ENCODE data around the gene PTPRM. TPM values are rescaled to one million over a fixed set of nuclear protein-coding genes. Genes with fewer than 3 reads are reported as not detected.

PTPRM gene
- total RNA-seq, 2 experiments from 2014 or later, result 2.1 to 3.0 TPM

DNA sequence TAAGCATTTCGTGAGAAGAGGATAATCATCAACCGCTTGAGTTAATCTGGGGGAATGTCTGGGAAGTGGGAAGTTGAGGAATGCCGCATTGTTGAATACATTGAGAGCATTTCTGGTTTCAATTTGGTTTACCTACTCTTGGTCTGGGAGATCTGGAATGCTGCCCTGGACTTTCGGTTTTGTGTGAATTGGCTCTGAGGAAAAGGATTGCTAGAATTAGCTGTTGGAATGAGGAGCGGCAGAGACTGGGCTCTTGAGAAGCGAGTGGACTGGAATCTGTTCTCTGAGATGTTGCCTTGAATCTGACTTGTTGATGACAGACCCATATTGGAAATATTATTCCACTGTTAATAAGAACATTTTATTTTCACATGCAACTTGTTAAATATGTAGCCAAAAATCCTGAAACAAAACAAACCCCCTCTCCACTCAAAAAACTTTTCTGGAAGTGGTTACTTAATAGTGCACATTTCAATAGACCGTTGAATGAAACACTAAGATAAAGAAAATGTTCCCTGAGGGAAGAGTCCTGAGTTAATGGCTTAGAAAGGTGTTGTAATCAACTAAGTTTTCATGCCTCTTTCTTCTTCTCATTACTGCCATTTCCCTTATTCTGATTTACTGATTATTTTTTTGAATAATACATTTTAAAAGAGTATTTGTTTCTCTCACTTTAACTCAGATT is 50.8 kb downstream of the PTPRM start:
- intact Hi-C loops (cut with micrococcal nuclease), result no loop called here
- no peaks in the 10 kb centered on the region for H3K27me3 Mint-ChIP-seq
- TF ChIP-seq, protein P1, sequence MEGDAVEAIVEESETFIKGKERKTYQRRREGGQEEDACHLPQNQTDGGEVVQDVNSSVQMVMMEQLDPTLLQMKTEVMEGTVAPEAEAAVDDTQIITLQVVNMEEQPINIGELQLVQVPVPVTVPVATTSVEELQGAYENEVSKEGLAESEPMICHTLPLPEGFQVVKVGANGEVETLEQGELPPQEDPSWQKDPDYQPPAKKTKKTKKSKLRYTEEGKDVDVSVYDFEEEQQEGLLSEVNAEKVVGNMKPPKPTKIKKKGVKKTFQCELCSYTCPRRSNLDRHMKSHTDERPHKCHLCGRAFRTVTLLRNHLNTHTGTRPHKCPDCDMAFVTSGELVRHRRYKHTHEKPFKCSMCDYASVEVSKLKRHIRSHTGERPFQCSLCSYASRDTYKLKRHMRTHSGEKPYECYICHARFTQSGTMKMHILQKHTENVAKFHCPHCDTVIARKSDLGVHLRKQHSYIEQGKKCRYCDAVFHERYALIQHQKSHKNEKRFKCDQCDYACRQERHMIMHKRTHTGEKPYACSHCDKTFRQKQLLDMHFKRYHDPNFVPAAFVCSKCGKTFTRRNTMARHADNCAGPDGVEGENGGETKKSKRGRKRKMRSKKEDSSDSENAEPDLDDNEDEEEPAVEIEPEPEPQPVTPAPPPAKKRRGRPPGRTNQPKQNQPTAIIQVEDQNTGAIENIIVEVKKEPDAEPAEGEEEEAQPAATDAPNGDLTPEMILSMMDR (IDR thresholded peaks at IDR 0.05), result no peak
- ATAC-seq (no peak), DNase-seq (no peak)
- no peak overlapping the region for H3K27ac Mint-ChIP-seq
- H3K36me3 Mint-ChIP-seq (ENCODE audit: low read depth), result no peaks in the 10 kb centered on the region
- H3K4me1 Mint-ChIP-seq (ENCODE audit: low read depth), result no peaks in the 10 kb centered on the region
- CTCF ChIA-PET, result no interaction called here
- no peaks in the 10 kb centered on the region for H3K9me3 Mint-ChIP-seq
- POLR2A ChIA-PET, result no interaction called here
- H3K4me3 Mint-ChIP-seq, result no peak overlapping the region

DNA sequence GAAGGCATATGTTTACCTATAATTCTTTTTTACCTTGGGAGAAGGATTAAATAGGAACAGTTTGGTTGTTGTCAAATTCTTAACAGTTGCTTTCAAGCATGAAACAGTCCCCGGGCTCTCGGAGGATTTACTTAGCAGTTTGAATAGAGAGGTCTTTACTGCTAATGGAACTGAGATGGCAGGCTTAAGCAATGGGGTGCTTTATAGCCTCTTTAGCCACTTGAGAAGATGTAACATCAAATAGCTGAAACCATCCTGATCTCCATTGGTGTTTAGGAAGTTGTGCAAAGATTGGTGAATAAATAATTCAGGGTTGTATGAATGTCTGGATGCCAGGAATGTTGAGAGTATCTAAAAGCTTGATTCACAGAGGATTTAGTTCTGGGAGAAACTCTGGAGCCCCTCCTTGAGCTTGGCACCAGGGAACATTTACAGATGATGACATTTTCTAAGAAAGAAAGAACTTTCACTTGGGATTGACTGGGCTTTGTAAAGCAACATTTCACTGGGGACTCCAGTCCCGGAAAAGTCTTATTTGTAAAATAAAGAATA is 51.9 kb downstream of the PTPRM start:
- intact Hi-C loops (cut with micrococcal nuclease), result no loop called here
- ChIA-PET CTCF (no interaction called here), POLR2A (no interaction called here)
- no peak overlapping the region for H3K4me3 Mint-ChIP-seq
- no peak overlapping the region for H3K27ac Mint-ChIP-seq
- no peak for DNase-seq
- TF ChIP-seq, protein P1 (IDR thresholded peaks at IDR 0.05), result no peak
- no peaks in the 10 kb centered on the region for H3K4me1 Mint-ChIP-seq (ENCODE audit: low read depth)
- H3K36me3 Mint-ChIP-seq (ENCODE audit: low read depth), result no peaks in the 10 kb centered on the region
- no peaks in the 10 kb centered on the region for H3K9me3 Mint-ChIP-seq
- no peak for ATAC-seq
- H3K27me3 Mint-ChIP-seq, result no peaks in the 10 kb centered on the region

DNA sequence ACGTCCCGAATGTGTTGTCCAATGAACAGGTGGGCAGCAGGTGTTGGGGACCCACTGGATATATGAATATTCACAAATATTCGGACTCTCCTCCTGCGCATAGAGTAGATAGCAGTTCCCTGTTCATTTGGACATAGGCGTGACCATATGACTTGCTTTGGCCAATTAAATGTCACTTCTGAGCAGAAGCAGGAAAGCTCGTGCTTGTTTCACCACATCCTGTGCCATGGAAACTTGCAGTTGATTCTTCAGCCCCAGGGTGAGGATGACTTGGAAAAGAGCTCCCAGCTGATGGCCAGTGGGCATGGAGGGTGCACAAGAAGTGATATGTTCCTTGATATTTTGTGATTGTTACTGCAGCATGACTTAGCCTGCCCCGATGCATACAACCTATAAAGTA is 52.6 kb downstream of the PTPRM start:
- TF ChIP-seq, protein P1 (IDR thresholded peaks at IDR 0.05), result no peak
- Mint-ChIP-seq H3K27me3 (no peaks in the 10 kb centered on the region), H3K4me1 (ENCODE audit: low read depth) (no peaks in the 10 kb centered on the region), H3K4me3 (no peak overlapping the region), H3K9me3 (no peaks in the 10 kb centered on the region), H3K27ac (no peak overlapping the region), H3K36me3 (ENCODE audit: low read depth) (no peaks in the 10 kb centered on the region)
- no peak for DNase-seq
- ChIA-PET POLR2A (no interaction called here), CTCF (no interaction called here)
- intact Hi-C loops (cut with micrococcal nuclease), result no loop called here
- no peak for ATAC-seq

DNA sequence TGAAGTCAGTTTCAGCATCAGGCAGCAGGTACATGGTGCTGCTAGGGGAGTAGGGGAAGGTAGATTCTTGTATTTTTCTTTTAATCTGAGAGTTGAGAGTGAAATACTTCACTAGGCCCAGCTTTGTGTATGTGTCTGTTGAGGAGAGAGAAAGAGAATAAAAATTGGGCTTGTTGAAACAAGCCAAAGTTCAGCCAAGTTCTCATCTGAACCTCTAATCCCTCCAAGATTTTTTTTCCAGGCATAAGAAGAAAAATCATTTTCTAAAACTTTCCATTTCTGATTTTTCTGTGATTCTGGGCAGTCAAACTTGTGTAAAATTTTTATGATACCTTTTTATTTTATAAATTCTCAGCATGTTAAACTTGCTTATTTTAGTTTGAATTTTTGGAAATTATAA is 55.6 kb downstream of the PTPRM start:
- no peak for DNase-seq
- H3K9me3 Mint-ChIP-seq, result no peaks in the 10 kb centered on the region
- H3K27me3 Mint-ChIP-seq, result no peaks in the 10 kb centered on the region
- H3K36me3 Mint-ChIP-seq (ENCODE audit: low read depth), result no peaks in the 10 kb centered on the region
- no peak for ATAC-seq
- no peak overlapping the region for H3K27ac Mint-ChIP-seq
- H3K4me3 Mint-ChIP-seq, result no peak overlapping the region
- TF ChIP-seq, protein P1 (IDR thresholded peaks at IDR 0.05), result no peak
- ChIA-PET POLR2A (no interaction called here), CTCF (no interaction called here)
- intact Hi-C loops (cut with micrococcal nuclease), result no loop called here
- no peaks in the 10 kb centered on the region for H3K4me1 Mint-ChIP-seq (ENCODE audit: low read depth)

DNA sequence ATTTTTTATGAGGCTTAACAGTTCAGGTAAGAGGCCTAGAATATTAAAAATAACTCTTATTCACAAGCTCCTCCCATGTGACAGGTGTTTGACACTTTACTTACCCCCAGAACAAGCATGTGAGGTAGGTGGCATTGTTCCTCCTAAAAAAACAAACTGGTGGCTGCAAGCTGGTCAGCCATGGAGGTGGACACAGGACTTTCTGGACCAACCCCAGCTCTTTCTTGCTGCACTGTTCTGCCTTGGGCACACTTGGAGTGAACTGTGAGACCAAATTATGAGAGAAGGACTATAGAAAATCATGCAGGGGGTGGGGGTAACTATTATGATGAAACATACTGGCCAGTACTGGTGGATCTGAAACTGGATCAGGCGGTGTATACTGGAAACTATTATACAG is 56.6 kb downstream of the PTPRM start:
- no peak overlapping the region for H3K4me3 Mint-ChIP-seq
- H3K36me3 Mint-ChIP-seq (ENCODE audit: low read depth), result no peaks in the 10 kb centered on the region
- no peaks in the 10 kb centered on the region for H3K27me3 Mint-ChIP-seq
- ATAC-seq (no peak), DNase-seq (no peak)
- H3K4me1 Mint-ChIP-seq (ENCODE audit: low read depth), result no peaks in the 10 kb centered on the region
- H3K9me3 Mint-ChIP-seq, result no peaks in the 10 kb centered on the region
- TF ChIP-seq, protein P1 (IDR thresholded peaks at IDR 0.05), result no peak
- H3K27ac Mint-ChIP-seq, result no peak overlapping the region
- intact Hi-C loops (cut with micrococcal nuclease), result no loop called here
- CTCF ChIA-PET, result no interaction called here
- POLR2A ChIA-PET, result no interaction called here

Measured in activated CD8-positive, alpha-beta T cell treated with anti-CD3 and anti-CD28 coated beads for 36 hours (primary cell).